ENCODE results near the gene MUTYH. TPM values are rescaled to one million over a fixed set of nuclear protein-coding genes. Genes with fewer than 3 reads are reported as not detected.
A peak's percentile ranks its signal among the peaks of the same experiment; 100 is the strongest.
"Not testable (repeated sequence)": the region's sequence is repeated elsewhere in the genome, so short reads cannot be mapped to it uniquely, and the experiment has no call there.

The MUTYH gene
- 61.9 and 68.2 TPM in 2 replicates for total RNA-seq
- long read RNA-seq, transcript MUTYH-206 (16 exons, 1,888 nt), result major isoform, 9 of 48 reads
- long read RNA-seq, transcript MUTYH-202 (16 exons, 1,776 nt), result minor isoform, 8 of 48 reads
- long read RNA-seq, partial matches to known transcripts, result 3 of 48 reads
- long read RNA-seq, other reads (novel, unspliced or antisense), result 17 of 48 reads

DNA sequence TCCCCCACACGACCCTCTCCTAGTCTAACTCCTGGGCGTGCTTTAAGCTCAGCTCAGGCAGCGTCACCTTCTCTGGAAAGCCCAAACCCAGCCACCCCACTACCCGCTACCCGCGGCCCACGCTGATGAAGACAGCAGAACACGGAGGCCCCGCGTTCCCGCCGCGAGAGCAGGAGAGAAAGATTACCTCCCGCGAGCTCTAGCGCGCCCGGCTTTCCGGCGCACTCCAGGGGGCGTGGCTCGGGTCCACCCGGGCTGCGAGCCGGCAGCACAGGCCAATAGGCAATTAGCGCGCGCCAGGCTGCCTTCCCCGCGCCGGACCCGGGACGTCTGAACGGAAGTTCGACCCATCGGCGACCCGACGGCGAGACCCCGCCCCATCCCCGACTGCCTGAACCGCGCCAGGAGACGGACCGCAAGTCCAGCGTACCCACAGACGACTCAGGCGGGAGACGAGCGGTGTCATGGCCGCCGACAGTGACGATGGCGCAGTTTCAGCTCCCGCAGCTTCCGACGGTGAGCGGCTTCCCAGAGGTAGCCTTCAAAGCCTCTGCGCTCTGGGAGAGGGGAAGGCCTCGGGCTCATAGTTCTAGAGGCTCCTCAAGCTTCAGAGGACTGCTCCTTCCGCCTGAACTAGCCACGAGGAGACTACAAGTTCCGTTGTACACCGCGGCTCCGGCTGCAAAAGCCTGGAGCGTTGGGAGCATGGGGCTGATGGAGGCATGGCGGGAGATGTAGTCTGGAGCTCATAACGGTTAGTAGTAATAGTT lies at the start of gene MUTYH, which contains the start of gene TOE1:
Gene MUTYH (minus strand): TSS at position 652 of the 770 bp plus-strand sequence. CDS start 5,935 bp downstream, outside the sequence.
Gene TOE1 (plus strand): TSS at position 382 of the 770 bp plus-strand sequence. CDS start 83 bp downstream, at position 465.
- DNase-seq (ENCODE audit: low read depth, low spot score), result peak; percentile 89
- TF ChIP-seq, protein P1, sequence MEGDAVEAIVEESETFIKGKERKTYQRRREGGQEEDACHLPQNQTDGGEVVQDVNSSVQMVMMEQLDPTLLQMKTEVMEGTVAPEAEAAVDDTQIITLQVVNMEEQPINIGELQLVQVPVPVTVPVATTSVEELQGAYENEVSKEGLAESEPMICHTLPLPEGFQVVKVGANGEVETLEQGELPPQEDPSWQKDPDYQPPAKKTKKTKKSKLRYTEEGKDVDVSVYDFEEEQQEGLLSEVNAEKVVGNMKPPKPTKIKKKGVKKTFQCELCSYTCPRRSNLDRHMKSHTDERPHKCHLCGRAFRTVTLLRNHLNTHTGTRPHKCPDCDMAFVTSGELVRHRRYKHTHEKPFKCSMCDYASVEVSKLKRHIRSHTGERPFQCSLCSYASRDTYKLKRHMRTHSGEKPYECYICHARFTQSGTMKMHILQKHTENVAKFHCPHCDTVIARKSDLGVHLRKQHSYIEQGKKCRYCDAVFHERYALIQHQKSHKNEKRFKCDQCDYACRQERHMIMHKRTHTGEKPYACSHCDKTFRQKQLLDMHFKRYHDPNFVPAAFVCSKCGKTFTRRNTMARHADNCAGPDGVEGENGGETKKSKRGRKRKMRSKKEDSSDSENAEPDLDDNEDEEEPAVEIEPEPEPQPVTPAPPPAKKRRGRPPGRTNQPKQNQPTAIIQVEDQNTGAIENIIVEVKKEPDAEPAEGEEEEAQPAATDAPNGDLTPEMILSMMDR (conservative IDR thresholded peaks at IDR 0.05), result no peak
- H3K27ac Mint-ChIP-seq (ENCODE audit: unreplicated experiment), result peak within 1 kb of the TSS; percentile 100
- H3K36me3 Mint-ChIP-seq (ENCODE audit: low read depth), result peaks cover 16% of the 10 kb centered on the region
- H3K27me3 Mint-ChIP-seq (ENCODE audit: low read depth), result no peaks in the 10 kb centered on the region
- peak within 1 kb of the TSS; percentile 97 for H3K4me3 Mint-ChIP-seq
- peaks cover 33% of the 10 kb centered on the region for H3K4me1 Mint-ChIP-seq
- no peaks in the 10 kb centered on the region for H3K9me3 Mint-ChIP-seq

DNA sequence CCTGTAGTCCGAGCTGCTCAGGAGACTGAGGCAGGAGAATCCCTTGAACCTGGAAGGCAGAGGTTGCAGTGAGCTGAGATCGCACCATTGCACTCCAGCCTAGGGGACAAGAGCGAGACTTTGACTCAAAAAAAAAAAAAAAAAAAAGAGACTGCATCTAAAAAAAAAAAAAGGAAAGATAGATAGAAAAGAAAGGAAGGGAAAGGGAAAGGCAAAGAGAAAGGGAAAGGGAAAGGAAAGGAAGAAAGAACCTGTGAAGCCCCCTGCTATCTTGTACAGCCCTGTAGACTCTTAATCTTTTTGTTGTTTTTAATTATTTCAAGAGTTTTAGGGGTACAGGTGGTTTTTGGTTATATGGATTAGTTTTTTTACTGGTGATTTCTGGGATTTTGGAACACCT lies 46.0 kb upstream of the MUTYH start:
- Mint-ChIP-seq H3K9me3 (no peaks in the 10 kb centered on the region), H3K4me3 (no peak overlapping the region), H3K36me3 (ENCODE audit: low read depth) (no peaks in the 10 kb centered on the region), H3K27ac (ENCODE audit: unreplicated experiment) (no peak overlapping the region), H3K27me3 (ENCODE audit: low read depth) (peaks cover 2% of the 10 kb centered on the region), H3K4me1 (no peaks in the 10 kb centered on the region)
- DNase-seq (ENCODE audit: low read depth, low spot score), result no peak
- TF ChIP-seq, protein P1 (conservative IDR thresholded peaks at IDR 0.05), result no peak

DNA sequence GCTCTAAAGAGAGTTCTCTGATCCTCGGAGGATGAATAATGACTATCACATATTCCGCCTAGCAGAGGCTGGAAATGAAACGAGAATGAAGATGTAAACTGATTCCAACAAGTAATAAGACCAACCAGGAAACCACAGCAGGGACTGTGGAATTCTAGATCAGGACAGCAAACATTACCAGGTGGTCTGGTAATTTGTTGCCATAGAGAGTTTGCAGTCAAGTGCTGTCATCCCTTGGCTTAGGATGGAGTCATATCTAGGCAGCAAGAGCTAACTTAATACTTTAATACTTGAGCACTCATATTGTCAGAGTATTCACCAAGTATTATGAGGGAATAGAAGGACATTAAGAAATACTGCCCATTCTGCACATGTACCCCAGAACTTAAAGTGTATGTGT lies 45.1 kb upstream of the MUTYH start:
- Mint-ChIP-seq H3K27ac (ENCODE audit: unreplicated experiment) (no peak overlapping the region), H3K4me1 (no peaks in the 10 kb centered on the region), H3K9me3 (no peaks in the 10 kb centered on the region), H3K27me3 (ENCODE audit: low read depth) (peaks cover 2% of the 10 kb centered on the region), H3K4me3 (no peak overlapping the region), H3K36me3 (ENCODE audit: low read depth) (no peaks in the 10 kb centered on the region)
- no peak for DNase-seq (ENCODE audit: low read depth, low spot score)
- TF ChIP-seq, protein P1 (conservative IDR thresholded peaks at IDR 0.05), result no peak

DNA sequence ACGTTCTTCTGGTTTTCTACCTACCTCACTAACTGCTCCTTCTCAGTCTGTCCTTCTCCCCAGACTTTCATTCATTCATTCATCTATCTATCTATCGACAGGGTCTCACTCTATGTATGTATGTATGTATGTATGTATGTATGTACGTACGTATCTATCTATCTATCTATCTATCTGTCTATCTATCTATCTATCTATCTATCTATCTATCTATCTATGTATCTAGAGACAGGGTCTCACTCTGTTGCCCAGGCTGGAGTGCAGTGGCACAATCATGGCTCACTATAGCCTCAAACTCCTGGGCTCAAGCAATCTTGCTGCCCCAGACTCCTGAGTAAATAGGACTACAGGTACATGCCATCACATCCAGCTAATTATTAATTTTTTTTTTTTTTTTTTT lies 44.0 kb upstream of the MUTYH start:
- DNase-seq (ENCODE audit: low read depth, low spot score); H3K36me3 Mint-ChIP-seq (ENCODE audit: low read depth); H3K27me3 Mint-ChIP-seq (ENCODE audit: low read depth); H3K9me3 Mint-ChIP-seq; H3K4me3 Mint-ChIP-seq; H3K27ac Mint-ChIP-seq (ENCODE audit: unreplicated experiment); H3K4me1 Mint-ChIP-seq: not testable (repeated sequence)

DNA sequence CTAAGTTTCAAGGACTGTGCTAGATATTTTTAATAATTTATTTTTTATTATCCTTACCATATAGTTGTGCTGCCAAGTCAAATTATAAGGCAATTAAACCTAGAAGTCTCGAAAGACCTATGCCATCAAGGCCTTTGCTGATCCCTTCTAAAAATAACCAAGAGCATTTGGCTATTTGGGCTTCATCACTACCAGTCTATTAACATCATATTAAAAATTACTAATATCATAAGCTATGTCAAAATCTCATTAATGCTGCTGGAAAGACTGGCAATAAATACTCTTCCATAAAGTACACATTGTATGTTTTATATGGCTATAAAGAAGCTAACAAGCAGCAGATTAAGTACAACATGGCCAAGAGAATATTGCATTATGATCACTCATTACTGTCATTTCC lies 43.0 kb upstream of the MUTYH start:
- Mint-ChIP-seq H3K27ac (ENCODE audit: unreplicated experiment) (no peak overlapping the region), H3K36me3 (ENCODE audit: low read depth) (no peaks in the 10 kb centered on the region), H3K9me3 (no peaks in the 10 kb centered on the region), H3K4me1 (no peaks in the 10 kb centered on the region), H3K4me3 (no peak overlapping the region), H3K27me3 (ENCODE audit: low read depth) (no peaks in the 10 kb centered on the region)
- no peak for DNase-seq (ENCODE audit: low read depth, low spot score)
- TF ChIP-seq, protein P1 (conservative IDR thresholded peaks at IDR 0.05), result no peak

DNA sequence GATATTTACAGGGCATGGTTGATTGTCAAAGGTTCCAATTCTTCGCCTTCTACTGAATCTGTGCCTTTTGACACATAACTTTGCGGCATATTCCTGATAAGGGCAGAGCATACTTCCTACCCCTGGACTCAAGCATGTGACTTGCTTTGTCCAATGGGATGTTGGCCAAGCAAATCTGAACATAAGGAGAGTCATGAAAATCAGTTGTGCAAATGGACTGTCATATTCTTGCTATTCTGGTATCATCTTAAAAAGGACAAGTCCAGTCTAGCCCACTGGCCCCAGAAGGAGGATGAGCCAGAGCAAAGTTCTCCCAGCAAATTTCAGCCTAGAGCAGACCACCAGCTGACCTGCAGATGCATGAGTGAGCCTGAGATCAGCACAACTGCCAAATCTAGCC lies 41.0 kb upstream of the MUTYH start:
- Mint-ChIP-seq H3K27ac (ENCODE audit: unreplicated experiment) (no peak overlapping the region), H3K27me3 (ENCODE audit: low read depth) (no peaks in the 10 kb centered on the region), H3K4me3 (no peak overlapping the region), H3K36me3 (ENCODE audit: low read depth) (no peaks in the 10 kb centered on the region), H3K9me3 (no peaks in the 10 kb centered on the region), H3K4me1 (no peaks in the 10 kb centered on the region)
- no peak for DNase-seq (ENCODE audit: low read depth, low spot score)
- TF ChIP-seq, protein P1 (conservative IDR thresholded peaks at IDR 0.05), result no peak

Measured in neural crest cell (in vitro differentiated cells).